GM12872 (cell line): ENCODE data around the gene IKZF1.

ENCODE experiments used
- TF ChIP-seq, protein P1 (sequence below): IDR thresholded peaks from 3 replicates; pipeline ENCODE4 v1.5.1; 2011; ENCODE audit warnings: low read depth, mild to moderate bottlenecking, low read length, moderate library complexity; ENCODE audit not compliant: insufficient read depth

The IKZF1 gene

DNA sequence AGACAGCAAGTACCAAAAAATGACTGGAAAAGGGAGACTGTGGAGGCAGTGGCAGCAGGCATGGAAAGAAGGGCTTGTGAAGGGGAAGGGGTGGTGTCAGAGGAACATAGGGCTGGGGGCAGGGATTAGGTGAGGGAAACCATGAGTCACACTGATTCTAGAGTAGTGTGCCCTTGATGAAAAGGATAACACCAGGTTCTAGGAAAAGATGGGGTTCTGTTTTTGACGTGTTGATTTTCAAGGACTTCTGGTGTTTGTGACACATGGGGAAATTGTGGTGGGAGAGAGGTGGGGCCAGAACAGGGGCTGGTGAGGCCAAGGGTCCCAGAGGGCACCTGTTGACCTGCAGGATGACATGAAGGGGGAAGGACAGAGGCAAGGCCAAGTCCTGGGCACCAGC, 88.6 kb downstream of the IKZF1 start:
- TF ChIP-seq, protein P1, sequence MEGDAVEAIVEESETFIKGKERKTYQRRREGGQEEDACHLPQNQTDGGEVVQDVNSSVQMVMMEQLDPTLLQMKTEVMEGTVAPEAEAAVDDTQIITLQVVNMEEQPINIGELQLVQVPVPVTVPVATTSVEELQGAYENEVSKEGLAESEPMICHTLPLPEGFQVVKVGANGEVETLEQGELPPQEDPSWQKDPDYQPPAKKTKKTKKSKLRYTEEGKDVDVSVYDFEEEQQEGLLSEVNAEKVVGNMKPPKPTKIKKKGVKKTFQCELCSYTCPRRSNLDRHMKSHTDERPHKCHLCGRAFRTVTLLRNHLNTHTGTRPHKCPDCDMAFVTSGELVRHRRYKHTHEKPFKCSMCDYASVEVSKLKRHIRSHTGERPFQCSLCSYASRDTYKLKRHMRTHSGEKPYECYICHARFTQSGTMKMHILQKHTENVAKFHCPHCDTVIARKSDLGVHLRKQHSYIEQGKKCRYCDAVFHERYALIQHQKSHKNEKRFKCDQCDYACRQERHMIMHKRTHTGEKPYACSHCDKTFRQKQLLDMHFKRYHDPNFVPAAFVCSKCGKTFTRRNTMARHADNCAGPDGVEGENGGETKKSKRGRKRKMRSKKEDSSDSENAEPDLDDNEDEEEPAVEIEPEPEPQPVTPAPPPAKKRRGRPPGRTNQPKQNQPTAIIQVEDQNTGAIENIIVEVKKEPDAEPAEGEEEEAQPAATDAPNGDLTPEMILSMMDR, result no peak

- TF ChIP-seq, protein P1, result no peak
Observed at GRCh38 chr7:50393547-50394252, 89.2 kb downstream of the IKZF1 start.

DNA sequence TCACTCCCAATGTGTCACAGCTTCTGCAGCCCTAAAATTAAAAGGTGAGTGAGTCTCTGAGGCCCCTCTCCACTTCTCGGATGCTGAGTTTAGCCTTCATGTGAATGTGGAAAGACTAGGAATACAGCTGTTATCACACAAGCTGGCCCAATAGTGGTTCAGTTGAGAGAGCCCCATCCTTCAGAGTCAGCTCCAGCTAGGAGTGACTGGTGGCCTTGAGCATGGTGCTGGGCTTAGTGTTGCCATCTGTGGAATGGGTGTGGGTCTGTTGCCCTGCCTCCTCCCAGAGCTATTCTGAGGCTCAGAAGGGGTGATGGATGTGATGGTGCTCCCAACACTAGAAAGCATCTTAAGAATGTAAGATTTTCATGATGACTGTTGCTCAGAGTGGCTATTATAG, 89.8 kb downstream of the IKZF1 start:
- TF ChIP-seq, protein P1, result no peak

DNA sequence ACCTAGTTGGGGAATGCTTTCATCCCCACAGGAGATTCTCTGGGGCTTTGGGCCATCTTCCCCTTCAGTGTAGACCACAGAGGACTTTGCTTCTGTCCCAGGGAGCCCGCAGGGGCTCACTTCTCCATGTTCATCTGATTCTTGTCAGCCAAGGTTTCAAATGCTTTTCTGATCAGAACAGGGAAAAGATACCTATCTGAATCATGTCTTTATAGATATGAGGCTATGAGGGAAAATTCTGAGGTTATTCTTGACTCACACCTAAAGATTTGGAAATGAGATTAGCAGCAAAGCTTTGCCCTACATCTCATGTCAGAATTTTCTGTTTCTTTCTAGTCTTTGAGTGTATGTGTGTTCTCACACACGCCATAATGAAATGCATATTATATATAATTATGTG, 92.3 kb downstream of the IKZF1 start:
- TF ChIP-seq, protein P1, result no peak

DNA sequence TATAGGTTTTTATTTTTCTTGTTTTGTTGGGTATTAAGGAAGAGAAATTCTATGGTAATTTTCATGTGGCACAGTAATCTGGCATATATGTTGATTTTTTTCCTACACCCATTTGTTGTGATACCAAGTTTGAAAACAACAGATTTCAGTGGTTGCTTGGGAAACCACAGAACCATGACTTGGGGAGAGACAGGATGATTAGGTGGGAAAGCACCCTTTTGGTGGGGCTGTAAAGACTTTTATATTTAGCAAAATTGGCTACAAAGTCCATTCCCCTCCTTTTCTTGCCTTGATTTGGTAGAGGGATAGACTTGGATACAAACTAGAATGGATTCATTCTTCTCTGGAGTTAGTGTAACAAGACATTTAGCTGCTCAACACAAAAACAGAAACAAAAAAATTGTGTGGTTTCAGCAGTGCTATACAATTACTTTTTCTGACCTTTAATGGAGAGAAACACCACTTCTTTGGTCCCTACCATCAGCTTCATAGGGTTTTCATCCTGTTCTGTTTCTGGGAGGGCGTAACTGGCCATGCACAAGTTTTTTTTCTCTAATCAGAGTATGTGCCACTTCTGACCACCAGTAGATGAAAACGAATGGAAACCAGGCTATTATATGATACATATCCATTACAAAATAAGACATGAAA, 92.9 kb downstream of the IKZF1 start:
- TF ChIP-seq, protein P1, result no peak

DNA sequence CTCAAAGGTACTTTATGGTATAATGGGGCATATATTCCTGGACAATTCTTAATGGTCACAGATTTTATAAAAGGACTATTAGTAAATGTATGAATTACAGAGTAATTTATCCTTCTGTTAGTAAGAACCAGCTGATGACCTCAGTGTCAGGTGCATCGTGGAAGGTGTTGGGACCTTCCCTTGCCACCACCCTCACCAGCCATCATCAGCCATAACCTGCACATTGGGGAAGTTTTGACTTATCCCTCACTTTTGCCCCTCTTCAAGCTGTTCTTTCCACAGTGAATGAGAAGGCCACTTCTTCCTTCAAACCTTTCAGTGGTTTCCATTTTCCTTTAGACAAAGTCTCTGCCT, 93.4 kb downstream of the IKZF1 start:
- TF ChIP-seq, protein P1, result no peak

DNA sequence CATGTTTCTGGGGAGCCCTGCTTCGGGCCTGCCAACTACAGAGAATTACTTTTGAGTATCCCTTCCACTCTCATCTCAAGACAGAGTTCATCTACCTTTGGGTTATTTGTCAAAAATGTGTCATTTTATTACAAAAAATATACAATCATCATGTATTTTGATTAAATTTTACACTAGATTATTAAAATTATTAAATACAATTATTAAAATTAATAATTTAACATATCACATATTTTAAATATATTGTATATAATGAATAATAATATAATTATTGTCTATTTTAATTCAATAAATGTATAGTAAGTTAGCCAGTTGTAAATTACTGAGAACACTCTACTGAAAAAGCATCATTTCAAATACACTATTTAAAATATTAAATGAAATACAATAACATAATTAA, 94.7 kb downstream of the IKZF1 start:
- TF ChIP-seq, protein P1, result no peak
